ENCODE data around the gene ATP6V0D1.

DNA sequence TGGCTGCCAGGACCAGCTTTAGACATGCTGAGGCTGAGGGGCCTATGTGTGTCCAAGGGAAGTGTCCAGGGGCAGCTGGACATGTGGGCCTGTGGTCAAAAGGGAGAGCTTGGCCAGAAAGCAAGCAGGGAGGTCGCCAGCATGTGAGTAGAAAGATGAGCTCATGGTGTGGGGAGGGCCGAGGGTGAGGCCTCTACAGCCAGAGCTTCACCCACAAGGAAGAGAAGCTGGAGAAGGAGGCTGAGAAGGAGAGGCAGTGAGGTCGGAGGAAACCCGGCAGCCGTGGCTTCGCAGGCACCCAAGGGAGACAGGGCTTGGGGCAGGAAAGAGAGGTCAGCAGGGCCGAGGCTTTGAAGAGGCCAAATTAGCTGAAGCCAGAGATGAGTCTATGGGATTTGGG lies 54.0 kb downstream of the ATP6V0D1 start:
- TF ChIP-seq CTCF (IDR thresholded peaks at IDR 0.05; ENCODE audit: low read depth, low read length) = no peak
- TF ChIP-seq, protein P1, sequence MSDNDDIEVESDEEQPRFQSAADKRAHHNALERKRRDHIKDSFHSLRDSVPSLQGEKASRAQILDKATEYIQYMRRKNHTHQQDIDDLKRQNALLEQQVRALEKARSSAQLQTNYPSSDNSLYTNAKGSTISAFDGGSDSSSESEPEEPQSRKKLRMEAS (IDR thresholded peaks at IDR 0.05; ENCODE audit: low read depth, low read length) = no peak
- no peak for TF ChIP-seq POLR2A (IDR thresholded peaks at IDR 0.05; ENCODE audit: extremely low read depth, insufficient read length)
- TF ChIP-seq MYC (IDR thresholded peaks at IDR 0.05; ENCODE audit: low read depth, low read length) = no peak

Measured in NB4 (cell line).